T1000 (cell line): Measurements from ENCODE around the gene TCF4.

Experiments used
- DNase-seq: peaks from one replicate; lab custom pipeline; 2025; ENCODE audit warnings: mixed read lengths; lab: John Stamatoyannopoulos, UW

TCF4 gene

DNA sequence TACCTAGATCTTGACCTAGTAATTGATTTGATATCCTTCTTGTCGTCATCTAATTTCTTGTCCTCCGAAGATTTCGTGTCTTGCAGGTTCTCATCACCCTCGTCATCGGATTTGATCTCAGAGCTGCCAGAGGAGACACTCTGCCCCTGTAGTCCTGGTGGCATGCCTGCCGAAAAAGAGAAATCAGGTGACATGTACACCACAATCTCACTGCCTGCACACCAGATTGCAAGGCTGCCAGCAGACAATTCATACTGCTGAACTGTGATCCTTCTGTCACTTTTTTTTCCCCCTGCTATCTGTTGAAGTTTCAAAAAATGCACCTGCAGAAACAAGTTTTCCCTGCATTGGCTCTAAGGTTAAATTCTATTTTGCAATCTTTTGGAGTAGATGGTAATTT, 355.5 kb downstream of the TCF4 start:
- DNase-seq: no peak

- DNase-seq: no peak
Measured at GRCh38 chr18:55229682-55230081, 358.3 kb downstream of the TCF4 start.

DNA sequence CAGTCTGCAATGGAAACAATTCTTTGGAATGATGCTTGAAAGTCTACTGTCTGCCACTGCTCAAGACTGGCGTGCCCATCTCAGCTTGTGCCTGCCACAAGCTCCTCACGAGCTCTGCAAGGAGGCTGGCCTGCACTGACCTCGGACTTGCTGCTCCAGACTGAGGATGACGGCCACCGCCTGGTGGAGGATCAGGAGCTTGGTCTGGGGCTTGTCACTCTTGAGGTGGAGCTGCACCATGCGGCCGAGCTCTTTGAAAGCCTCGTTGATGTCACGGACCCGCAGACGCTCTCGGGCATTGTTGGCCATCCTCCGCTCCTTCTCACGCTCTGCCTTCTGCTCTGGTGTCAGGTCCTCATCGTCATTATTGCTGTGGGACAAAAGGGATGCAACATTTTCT, 359.3 kb downstream of the TCF4 start:
- no peak for DNase-seq

DNA sequence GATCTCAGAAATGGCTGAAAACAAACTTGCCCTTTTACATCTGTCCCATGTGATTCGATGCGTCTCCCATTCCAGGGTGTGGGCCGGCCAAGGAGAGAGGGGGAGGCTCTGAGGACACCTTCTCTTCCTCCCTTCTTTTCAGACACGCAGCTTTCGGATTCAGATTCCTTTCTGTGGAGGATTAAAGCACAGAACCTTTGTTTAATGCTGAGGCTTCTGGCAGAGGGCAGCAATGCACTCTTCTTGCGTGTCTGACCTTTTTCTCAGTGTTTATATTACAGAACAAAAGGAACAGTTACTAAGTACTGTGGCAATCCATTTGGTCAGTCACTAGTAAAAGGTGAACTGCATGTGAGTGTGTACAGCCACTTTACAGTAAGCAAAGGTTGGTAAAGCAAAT, 359.8 kb downstream of the TCF4 start:
- no peak for DNase-seq

DNA sequence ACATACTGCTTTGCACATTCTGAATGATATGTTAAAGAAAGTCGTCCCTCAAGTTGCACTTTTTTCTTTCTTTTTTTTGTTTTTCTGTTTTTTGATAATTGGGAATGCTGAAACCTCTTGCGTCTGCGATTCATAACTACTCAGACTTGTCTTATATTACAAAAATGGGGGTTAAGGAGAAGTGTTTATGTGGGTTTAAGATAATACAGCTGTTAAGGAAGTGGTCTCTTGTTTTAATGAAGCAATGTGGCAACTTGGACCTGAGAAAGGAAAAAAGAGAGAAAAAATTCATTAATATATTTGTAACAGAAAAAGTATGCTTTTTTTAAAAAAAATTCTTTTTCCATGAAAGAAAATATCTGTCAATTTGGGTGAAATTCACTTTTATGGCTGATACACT, 360.2 kb downstream of the TCF4 start:
- DNase-seq: no peak

- DNase-seq: no peak
Measured at GRCh38 chr18:55226044-55226443, 361.9 kb downstream of the TCF4 start.

- DNase-seq: no peak
Measured at GRCh38 chr18:55224086-55224625, 363.8 kb downstream of the TCF4 start.

DNA sequence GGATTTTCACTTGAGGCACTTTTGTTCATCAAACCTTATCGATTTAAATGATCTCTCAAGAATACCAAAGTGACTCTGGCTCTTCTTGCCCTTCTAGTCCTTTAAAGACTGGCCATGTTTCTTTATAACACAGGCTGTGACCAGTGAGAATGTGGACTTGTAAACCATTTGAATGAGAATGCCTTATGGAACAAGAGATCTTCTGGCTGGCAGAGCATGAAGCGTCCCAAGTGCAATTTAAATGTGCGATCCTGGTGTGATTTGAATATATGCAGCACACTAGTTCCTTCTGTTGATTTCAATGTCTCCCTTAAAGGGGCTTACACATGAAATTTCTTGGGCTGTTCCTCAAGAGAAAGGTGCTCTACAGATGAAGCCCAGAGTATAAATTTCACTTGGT, 366.4 kb downstream of the TCF4 start:
- DNase-seq: no peak

GRCh38 chr18:55220523-55220922, 367.5 kb downstream of the TCF4 start:
- no peak for DNase-seq

GRCh38 chr18:55219823-55220222, 368.2 kb downstream of the TCF4 start:
- no peak for DNase-seq

DNA sequence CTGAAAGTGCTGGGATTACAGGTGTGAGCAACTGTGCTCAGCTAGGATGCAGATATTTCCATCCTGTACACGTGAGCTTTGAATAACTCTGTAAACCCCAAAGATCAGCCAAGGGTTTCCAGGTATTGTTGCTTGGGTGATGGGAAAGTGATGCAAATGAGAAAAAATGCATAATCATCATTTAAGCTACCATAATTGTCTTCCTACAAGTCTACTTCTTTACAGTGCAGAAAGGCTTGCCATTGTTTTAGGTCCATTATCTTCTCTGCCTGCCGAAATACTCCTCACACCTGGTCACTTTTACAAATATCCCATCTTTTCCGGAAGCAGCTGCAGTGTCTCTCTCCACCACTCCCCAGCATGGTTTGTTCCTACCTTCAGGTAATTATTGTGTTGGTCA, 368.9 kb downstream of the TCF4 start:
- no peak for DNase-seq

DNA sequence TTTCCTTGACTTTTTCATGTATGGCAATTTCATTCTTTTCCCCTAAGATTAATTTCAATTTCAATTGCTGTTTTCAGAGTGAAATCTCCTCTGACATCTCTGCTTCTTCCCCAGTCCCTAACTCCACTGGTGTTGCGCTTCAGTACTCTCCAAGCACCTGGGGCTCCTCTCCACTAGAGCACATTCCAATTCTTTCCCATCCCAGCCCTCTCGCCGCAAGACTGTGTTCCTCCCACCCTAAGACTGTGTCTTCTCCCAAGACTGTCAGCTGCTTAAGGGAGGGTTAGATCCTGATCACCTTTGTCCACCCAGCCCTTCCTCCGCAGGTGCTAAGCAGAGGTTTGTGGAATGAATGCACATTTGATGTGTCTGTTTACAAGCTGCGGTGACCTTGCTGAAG, 373.0 kb downstream of the TCF4 start:
- no peak for DNase-seq

GRCh38 chr18:55214534-55214933, 373.5 kb downstream of the TCF4 start:
- DNase-seq: no peak

GRCh38 chr18:55213586-55213985, 374.4 kb downstream of the TCF4 start:
- no peak for DNase-seq

DNA sequence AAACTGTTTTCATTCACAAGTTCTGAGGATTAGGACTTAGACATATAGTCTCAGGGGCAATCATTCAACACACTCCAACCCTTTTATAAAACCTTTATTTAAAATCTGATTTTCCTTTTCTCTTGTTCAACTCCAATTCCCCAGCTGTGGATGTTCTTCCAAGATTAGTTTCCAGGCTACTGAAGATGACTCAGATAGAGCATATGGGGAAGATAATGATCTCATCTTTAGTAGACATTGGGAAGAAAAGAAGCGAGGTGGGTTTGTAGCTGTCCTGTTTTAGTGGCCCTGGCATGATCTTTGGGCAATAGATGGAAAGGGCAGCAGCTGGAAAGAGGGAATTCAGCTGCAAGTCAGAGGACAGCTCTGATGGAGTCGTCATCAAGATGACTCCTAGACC, 381.1 kb downstream of the TCF4 start:
- no peak for DNase-seq

DNA sequence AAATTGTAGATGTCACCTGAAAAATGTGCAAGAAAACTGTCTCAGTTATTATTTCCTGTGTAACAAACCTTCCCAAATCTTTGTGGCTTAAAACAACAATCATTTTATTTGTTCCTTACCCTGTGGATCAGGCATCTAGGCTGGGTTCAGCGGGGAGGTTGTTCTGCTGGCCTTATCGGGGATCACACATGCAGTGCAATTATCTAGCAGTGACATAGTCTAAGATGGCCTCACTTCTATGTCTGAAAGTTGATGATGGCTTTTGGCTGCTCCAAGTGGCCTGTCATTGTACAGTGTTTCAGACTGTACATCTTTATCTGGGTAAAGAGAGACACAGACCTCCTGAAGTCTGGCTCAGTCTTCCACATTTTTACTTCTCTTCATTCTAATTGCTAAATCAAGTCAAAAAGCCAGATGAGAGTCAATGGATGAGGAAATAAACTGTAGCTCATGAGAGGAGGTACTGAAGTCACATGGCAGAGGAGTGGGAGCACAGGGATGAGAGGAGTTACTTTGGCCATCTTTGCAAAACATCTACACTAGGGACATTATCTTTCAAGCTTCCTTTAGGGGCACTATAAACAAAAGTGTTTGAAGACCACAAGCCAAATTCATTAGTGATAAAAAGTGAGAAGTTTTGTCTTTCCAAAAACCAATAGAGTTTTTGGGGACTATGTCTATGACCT, 385.6 kb downstream of the TCF4 start:
- DNase-seq: no peak

GRCh38 chr18:55199291-55199963, 388.6 kb downstream of the TCF4 start:
- no peak for DNase-seq

DNA sequence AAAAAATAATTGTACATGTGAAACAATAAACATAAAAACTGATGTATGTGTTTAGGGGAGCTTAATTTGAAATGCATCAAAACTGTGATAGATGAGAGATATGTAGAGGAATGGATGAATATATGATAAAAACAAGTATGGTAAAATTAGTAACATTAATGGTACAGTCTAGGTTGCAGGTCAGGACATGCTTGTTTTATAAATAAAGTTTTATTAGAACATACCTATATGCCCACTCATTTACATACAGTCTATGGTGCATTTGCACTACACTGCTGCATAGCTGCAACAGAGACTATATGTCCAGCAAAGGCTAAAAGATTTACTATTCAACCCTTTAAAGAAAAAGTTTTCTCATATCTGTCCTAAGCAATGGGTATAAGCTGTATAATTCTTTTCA, 392.1 kb downstream of the TCF4 start:
- no peak for DNase-seq

- no peak for DNase-seq
Measured at GRCh38 chr18:55189972-55190371, 398.0 kb downstream of the TCF4 start.

GRCh38 chr18:55186588-55186987, 401.4 kb downstream of the TCF4 start:
- no peak for DNase-seq

DNA sequence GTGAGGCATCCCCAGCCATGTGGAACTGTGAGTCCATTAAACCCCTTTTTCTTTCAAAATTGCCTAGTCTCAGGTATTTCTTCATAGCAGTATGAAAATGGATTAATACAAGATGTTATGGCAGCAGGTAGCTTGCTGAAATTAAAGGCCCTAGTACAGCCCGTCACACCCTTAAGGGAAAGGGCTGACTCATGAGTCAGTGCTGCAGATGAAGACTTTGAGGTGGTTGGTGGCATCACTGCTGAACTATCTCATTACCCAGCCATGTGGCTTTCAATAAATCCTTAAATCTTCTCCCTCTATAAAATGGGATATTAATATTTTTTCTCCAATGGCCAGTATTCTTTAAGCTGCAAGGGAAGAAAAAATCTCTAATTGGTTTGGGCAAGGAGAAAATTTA, 402.6 kb downstream of the TCF4 start:
- no peak for DNase-seq

- no peak for DNase-seq
Measured at GRCh38 chr18:55179835-55180234, 408.2 kb downstream of the TCF4 start.

- no peak for DNase-seq
Measured at GRCh38 chr18:55179425-55179824, 408.6 kb downstream of the TCF4 start.

GRCh38 chr18:55173291-55173690, 414.7 kb downstream of the TCF4 start:
- DNase-seq: no peak
